Keratinocyte (primary cell): ENCODE measurements around the gene ANKRD28. TPM values are rescaled to one million over a fixed set of nuclear protein-coding genes. Genes with fewer than 3 reads are reported as not detected.

Experiments used
- DNase-seq: peaks from one replicate; pipeline ENCODE4 v3.0.0-alpha.2; 2011; ENCODE audit warnings: low read depth, missing footprints, low spot score
- FAIRE-seq: peaks from 2 replicates; lab custom pipeline; 2011; peaks lifted over from hg19 to GRCh38; lab: Jason Lieb, UNC
- H2AFZ ChIP-seq: 2 replicates; pipeline ENCODE4 v1.6.0; 2012; ENCODE audit warnings: low read length, control low read depth, inconsistent platforms; ENCODE audit not compliant: control insufficient read depth
- H3K27ac ChIP-seq: 2 replicates; pipeline ENCODE4 v1.5.1; 2011; ENCODE audit warnings: low read length; ENCODE audit not compliant: control insufficient read depth, insufficient read depth
- H3K27me3 ChIP-seq: 3 replicates; pipeline ENCODE4 v1.6.0; 2011; ENCODE audit warnings: low read length; ENCODE audit not compliant: control insufficient read depth, insufficient read depth; ENCODE audit errors: extremely low read depth
- H3K36me3 ChIP-seq, 2 experiments: 2 replicates in 1 of 2; 3 replicates in 1 of 2; pipeline ENCODE4 v1.5.1; 2011; ENCODE audit warnings: low read length in 2 of 2, mild to moderate bottlenecking in 1 of 2; ENCODE audit not compliant: control insufficient read depth in 2 of 2, insufficient read depth in 2 of 2; ENCODE audit errors: extremely low read depth in 1 of 2
- H3K4me1 ChIP-seq: 3 replicates; pipeline ENCODE4 v1.5.1; 2011; ENCODE audit warnings: low read length; ENCODE audit not compliant: control insufficient read depth, insufficient read depth; ENCODE audit errors: extremely low read depth
- H3K4me2 ChIP-seq: 3 replicates; pipeline ENCODE4 v1.6.0; 2011; ENCODE audit warnings: low read depth, low read length; ENCODE audit not compliant: control insufficient read depth, insufficient read depth; ENCODE audit errors: extremely low read depth
- H3K4me3 ChIP-seq, 3 experiments: fragments of 200-600 bp in 1 of 3; sonication (generic) in 1 of 3; 2 replicates in 2 of 3; 3 replicates in 1 of 3; pipeline ENCODE4 v1.5.1; 2011 to 2016; ENCODE audit warnings: low read length in 3 of 3, mild to moderate bottlenecking in 3 of 3, control low read depth in 2 of 3, inconsistent platforms in 1 of 3, low read depth in 1 of 3, mixed read lengths in 1 of 3, mixed run types in 1 of 3, moderate library complexity in 1 of 3; ENCODE audit not compliant: control insufficient read depth in 2 of 3, insufficient read depth in 2 of 3; ENCODE audit errors: extremely low read depth in 1 of 3
- H3K79me2 ChIP-seq: 2 replicates; pipeline ENCODE4 v1.6.0; 2012; ENCODE audit warnings: low read length; ENCODE audit not compliant: control insufficient read depth, insufficient read depth
- H3K9ac ChIP-seq: 3 replicates; pipeline ENCODE4 v1.6.0; 2011; ENCODE audit warnings: low read length; ENCODE audit not compliant: control insufficient read depth, insufficient read depth; ENCODE audit errors: extremely low read depth
- H3K9me1 ChIP-seq: 3 replicates; pipeline ENCODE4 v1.6.0; 2011; ENCODE audit warnings: low read length; ENCODE audit not compliant: control insufficient read depth, insufficient read depth; ENCODE audit errors: extremely low read depth
- H3K9me3 ChIP-seq: 2 replicates; pipeline ENCODE4 v1.5.1; 2012; ENCODE audit warnings: low read depth, low read length; ENCODE audit not compliant: control insufficient read depth
- H4K20me1 ChIP-seq: 3 replicates; pipeline ENCODE4 v1.6.0; 2011; ENCODE audit warnings: low read length; ENCODE audit not compliant: control insufficient read depth, insufficient read depth; ENCODE audit errors: extremely low read depth
- EZH2 ChIP-seq: IDR thresholded peaks from one replicate; pipeline ENCODE4 v1.6.1; 2012; ENCODE audit warnings: inconsistent platforms, mild to moderate bottlenecking, low read length, moderate library complexity
- dilution Hi-C: fragments of 300-500 bp; cut with MboI; formaldehyde crosslinking; loops from one replicate; pipeline ENCODE4 v1.7.0; 2020; ENCODE audit warnings: low sequenced_read_pairs; ENCODE audit not compliant: extremely low pct_ligation_motif_present
- polyA plus RNA-seq, 5 experiments: library from polyadenylated mRNA; depleted of rRNA in 3 of 5; stranded (reverse) in 3 of 5; stranded (forward) in 1 of 5; unstranded in 1 of 5; fragments of >200 nt; gene quantifications; 1 replicate in 1 of 5; 2 replicates in 3 of 5; 3 replicates in 1 of 5; pipeline versions ENCODE4 v1.2.1 to v1.2.3, GENCODE V29; 2011 to 2012; ENCODE audit warnings: missing spikeins in 2 of 5, low read depth in 1 of 5, low replicate concordance in 1 of 5
- TF ChIP-seq, protein P1 (sequence below), 3 experiments: IDR thresholded peaks in 1 of 3; conservative IDR thresholded peaks in 1 of 3; optimal IDR thresholded peaks in 1 of 3; 2 replicates in 2 of 3; 3 replicates in 1 of 3; pipeline versions ENCODE3 to v1.5.1; 2011; ENCODE audit warnings: low read length in 3 of 3, mild to moderate bottlenecking in 3 of 3, moderate library complexity in 2 of 3, control low read depth in 1 of 3, inconsistent platforms in 1 of 3; ENCODE audit not compliant: insufficient read depth in 2 of 3; ENCODE audit errors: extremely low read depth in 1 of 3

ANKRD28 gene
- polyA plus RNA-seq, 1 donor (not counting 4 experiments of a cell fraction or from before 2014, with no cell fraction given): 32.7 TPM

- H3K9ac ChIP-seq: no peak overlapping the region
- dilution Hi-C loops: no loop called here
- H2AFZ ChIP-seq: no peak overlapping the region
- no peaks in the 10 kb centered on the region for H3K27me3 ChIP-seq
- no peak overlapping the region for H3K4me2 ChIP-seq
- TF ChIP-seq, protein P1, sequence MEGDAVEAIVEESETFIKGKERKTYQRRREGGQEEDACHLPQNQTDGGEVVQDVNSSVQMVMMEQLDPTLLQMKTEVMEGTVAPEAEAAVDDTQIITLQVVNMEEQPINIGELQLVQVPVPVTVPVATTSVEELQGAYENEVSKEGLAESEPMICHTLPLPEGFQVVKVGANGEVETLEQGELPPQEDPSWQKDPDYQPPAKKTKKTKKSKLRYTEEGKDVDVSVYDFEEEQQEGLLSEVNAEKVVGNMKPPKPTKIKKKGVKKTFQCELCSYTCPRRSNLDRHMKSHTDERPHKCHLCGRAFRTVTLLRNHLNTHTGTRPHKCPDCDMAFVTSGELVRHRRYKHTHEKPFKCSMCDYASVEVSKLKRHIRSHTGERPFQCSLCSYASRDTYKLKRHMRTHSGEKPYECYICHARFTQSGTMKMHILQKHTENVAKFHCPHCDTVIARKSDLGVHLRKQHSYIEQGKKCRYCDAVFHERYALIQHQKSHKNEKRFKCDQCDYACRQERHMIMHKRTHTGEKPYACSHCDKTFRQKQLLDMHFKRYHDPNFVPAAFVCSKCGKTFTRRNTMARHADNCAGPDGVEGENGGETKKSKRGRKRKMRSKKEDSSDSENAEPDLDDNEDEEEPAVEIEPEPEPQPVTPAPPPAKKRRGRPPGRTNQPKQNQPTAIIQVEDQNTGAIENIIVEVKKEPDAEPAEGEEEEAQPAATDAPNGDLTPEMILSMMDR (optimal IDR thresholded peaks at IDR 0.05 in 1 of 3, IDR thresholded peaks at IDR 0.05 in 1 of 3, conservative IDR thresholded peaks at IDR 0.05 in 1 of 3; ENCODE audit: extremely low read depth in 1 of 3, insufficient read depth in 2 of 3, low read length in 3 of 3): no peak
- no peak for TF ChIP-seq EZH2
- no peak for FAIRE-seq
- H3K4me1 ChIP-seq: no peaks in the 10 kb centered on the region
- H3K9me1 ChIP-seq: no peaks in the 10 kb centered on the region
- H3K36me3 ChIP-seq: peaks cover 8% of the 10 kb centered on the region in 2 experiments
- no peaks in the 10 kb centered on the region for H4K20me1 ChIP-seq
- no peak overlapping the region for H3K27ac ChIP-seq
- H3K9me3 ChIP-seq: no peaks in the 10 kb centered on the region
- DNase-seq: no peak
- H3K4me3 ChIP-seq: no peak overlapping the region
- H3K79me2 ChIP-seq: no peaks in the 10 kb centered on the region
These were observed 107.5 kb downstream of the ANKRD28 start for GRCh38 chr3:15690230-15690629.

DNA sequence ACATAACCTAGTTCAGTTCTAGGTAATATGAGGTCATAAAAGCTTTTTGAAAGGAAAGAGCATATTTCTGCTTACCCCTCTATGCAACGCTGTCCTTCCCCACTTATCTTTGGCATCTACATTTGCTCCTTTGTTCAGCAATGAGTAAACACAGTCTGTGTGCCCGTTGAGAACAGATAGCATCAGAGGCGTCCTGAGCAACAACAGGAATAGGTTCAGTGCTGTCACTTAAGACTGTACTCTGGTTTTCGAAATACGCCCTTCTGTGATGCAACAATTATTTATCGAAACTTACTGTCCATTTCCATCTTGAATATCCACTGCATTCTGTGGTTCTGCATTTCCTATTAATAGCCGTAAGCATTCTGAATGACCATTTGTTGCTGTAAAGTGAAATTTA, 111.9 kb downstream of the ANKRD28 start:
- Histone ChIP-seq H3K4me1 (no peaks in the 10 kb centered on the region), H3K27ac (no peak overlapping the region), H4K20me1 (no peaks in the 10 kb centered on the region), H3K4me2 (no peak overlapping the region), H3K27me3 (no peaks in the 10 kb centered on the region), H2AFZ (no peak overlapping the region), H3K36me3 (peaks cover 10 to 19% of the 10 kb centered on the region in 2 experiments), H3K9me1 (no peaks in the 10 kb centered on the region), H3K9me3 (no peaks in the 10 kb centered on the region), H3K9ac (no peak overlapping the region), H3K4me3 (no peak overlapping the region), H3K79me2 (no peaks in the 10 kb centered on the region)
- no peak for FAIRE-seq
- no peak for DNase-seq
- dilution Hi-C loops: no loop called here
- no peak for TF ChIP-seq EZH2
- TF ChIP-seq, protein P1 (optimal IDR thresholded peaks at IDR 0.05 in 1 of 3, IDR thresholded peaks at IDR 0.05 in 1 of 3, conservative IDR thresholded peaks at IDR 0.05 in 1 of 3; ENCODE audit: extremely low read depth in 1 of 3, insufficient read depth in 2 of 3, low read length in 3 of 3): no peak
